ENCODE results near the gene HOXA11.

The HOXA11 gene

GRCh38 chr7:27164045-27164366 lies 21.0 kb downstream of the HOXA11 start:
- no peak for TF ChIP-seq FOXP2 (optimal IDR thresholded peaks at IDR 0.05; ENCODE audit: borderline replicate concordance, extremely low read depth, extremely low read length, insufficient read depth)
- no peak for TF ChIP-seq POLR2AphosphoS5 (IDR thresholded peaks at IDR 0.05; ENCODE audit: low read depth, low read length)
- no peak for TF ChIP-seq SIN3A (IDR thresholded peaks at IDR 0.05; ENCODE audit: borderline replicate concordance, insufficient read depth, low read length)
- TF ChIP-seq REST (IDR thresholded peaks at IDR 0.05; ENCODE audit: insufficient read depth in 1 of 2, low read depth in 2 of 2, low read length in 2 of 2): no peak
- no peak for TF ChIP-seq TAF1 (IDR thresholded peaks at IDR 0.05; ENCODE audit: borderline replicate concordance, insufficient read depth, low read length)

DNA sequence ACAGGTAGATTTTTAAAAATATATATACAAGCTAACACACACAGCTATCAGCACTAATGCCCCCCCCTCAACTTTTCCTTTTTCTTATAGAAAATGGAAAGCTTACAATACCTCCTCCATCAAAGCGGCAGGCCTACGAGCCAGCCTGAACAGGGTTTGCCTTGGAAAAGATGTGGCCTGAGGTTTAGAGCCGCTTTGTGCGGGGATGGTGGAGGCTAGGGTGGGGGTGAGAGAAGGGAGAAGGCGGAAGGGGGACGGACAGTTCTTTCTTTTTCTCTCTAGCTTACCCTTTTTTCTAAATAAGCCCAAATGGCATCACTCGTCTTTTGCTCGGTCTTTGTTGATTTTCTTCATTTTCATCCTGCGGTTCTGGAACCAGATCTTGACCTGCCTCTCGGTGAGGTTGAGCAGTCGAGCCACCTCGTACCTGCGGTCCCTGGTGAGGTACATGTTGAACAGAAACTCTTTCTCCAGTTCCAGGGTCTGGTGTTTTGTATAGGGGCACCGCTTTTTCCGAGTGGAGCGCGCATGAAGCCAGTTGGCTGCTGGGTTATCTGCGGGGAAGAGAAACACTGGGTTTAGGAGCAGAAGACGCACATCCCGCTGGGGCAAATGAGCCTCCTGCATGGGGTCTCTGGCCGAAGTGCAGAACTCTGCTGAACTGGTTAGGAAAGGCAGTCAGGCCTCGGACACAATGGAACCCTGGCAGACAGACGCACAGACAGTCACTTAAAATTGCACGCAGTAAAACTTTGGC lies 21.6 kb downstream of the HOXA11 start:
- TF ChIP-seq FOXP2 (optimal IDR thresholded peaks at IDR 0.05; ENCODE audit: borderline replicate concordance, extremely low read depth, extremely low read length, insufficient read depth): no peak
- no peak for TF ChIP-seq REST (IDR thresholded peaks at IDR 0.05; ENCODE audit: insufficient read depth in 1 of 2, low read depth in 2 of 2, low read length in 2 of 2)
- no peak for TF ChIP-seq SIN3A (IDR thresholded peaks at IDR 0.05; ENCODE audit: borderline replicate concordance, insufficient read depth, low read length)
- no peak for TF ChIP-seq POLR2AphosphoS5 (IDR thresholded peaks at IDR 0.05; ENCODE audit: low read depth, low read length)
- no peak for TF ChIP-seq TAF1 (IDR thresholded peaks at IDR 0.05; ENCODE audit: borderline replicate concordance, insufficient read depth, low read length)

DNA sequence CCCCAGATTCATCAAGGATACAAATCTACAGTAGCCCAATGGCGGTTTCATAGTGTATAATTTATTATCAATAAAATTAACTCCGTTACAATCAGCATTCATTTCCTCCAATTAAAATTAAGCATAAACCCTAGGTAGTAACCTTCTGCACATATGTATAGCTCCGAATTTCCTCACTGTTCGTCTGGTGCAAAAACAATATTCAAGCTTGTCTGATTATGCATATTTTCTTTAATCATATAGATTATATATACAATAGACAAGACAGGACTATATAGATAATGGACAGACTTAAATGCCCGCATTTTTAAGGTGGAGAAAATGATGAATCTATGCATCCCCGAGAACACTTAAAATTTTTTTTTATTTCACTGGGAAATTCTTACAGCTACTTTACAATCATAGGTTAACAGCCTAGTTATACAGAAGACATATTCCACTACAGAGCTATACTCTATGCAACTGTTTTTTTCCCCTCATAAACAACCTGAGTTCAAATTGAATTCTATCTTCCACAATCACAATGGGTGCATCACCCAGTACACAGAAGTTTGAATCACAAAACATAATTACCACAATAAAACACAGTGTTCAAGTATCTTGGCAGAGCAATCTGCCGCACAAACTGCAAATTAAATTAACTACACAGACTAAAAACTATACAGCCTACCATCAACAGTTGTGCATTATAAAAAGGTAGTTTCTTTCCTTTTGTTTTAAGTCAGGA lies 22.3 kb downstream of the HOXA11 start:
- TF ChIP-seq SIN3A (IDR thresholded peaks at IDR 0.05; ENCODE audit: borderline replicate concordance, insufficient read depth, low read length) (no peak), POLR2AphosphoS5 (IDR thresholded peaks at IDR 0.05; ENCODE audit: low read depth, low read length) (no peak), REST (IDR thresholded peaks at IDR 0.05; ENCODE audit: insufficient read depth in 1 of 2, low read depth in 2 of 2, low read length in 2 of 2) (no peak)

DNA sequence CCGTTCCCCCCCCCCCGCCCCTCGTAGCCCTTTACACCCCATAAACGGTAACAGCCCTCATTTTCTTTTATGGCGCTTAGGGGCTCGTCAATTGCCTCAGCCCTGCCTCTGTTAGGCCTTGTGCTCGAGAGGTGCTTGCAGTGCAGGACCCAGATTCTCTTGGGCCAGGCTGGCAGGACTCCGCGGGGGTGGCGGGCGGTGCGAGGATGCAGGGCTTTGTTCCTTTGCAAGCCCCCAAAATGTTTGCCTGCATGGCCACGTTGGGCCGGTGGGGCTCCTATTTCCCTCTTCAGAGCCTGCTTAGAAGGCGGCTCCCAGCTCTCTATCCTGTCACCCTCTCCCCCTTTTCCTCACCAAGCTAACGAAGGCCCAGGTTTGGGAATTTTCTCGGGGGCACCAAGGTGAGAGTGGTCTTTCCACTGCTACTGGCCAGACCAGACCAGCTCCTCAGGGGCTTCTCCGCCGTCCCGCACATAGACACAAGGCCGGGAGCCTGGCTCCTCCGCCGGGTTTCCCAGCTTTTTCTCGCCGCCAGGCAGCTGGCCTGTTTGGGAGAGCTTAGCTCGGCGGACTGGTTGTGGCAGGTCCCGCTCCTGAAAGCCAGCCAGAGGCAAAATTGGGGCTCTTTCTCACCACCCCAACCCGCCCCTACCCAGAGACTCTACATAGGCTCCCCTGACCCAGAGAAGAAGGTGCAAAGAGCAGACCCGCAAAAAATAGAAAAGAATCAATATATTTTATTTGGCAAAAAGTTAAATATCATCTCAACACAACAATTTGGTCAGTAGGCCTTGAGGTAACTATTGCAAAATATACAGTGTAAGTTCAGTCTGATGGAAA lies 23.1 kb downstream of the HOXA11 start:
- TF ChIP-seq SIN3A (IDR thresholded peaks at IDR 0.05; ENCODE audit: borderline replicate concordance, insufficient read depth, low read length) (no peak), FOXP2 (optimal IDR thresholded peaks at IDR 0.05; ENCODE audit: borderline replicate concordance, extremely low read depth, extremely low read length, insufficient read depth) (no peak)

DNA sequence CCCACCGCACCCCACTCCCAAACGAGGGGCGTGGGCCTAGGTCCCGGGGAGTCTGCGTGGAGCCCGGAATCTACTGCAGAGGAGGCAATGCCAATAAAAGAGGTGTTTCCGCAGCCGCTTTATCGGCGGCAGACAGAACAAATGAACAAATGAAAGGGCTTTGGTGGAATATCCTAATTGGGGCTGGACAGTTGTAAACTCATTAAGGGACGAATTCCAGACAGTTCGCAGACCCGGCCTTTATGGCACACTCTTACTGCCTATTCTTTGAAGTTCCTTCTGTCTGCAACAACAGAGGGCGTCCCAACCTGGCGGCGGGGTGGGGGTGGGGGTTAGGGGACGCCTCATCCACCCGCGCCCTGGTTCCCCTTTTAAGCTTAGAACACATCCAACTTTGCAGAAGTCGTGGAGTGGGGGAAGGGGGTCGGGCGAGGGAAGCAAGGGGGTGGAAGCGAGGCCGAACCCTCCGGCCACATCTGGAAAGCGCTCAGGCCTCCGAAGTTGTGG lies 23.8 kb downstream of the HOXA11 start:
- no peak for TF ChIP-seq SIN3A (IDR thresholded peaks at IDR 0.05; ENCODE audit: borderline replicate concordance, insufficient read depth, low read length)
- no peak for TF ChIP-seq TAF1 (IDR thresholded peaks at IDR 0.05; ENCODE audit: borderline replicate concordance, insufficient read depth, low read length)
- no peak for TF ChIP-seq REST (IDR thresholded peaks at IDR 0.05; ENCODE audit: insufficient read depth in 1 of 2, low read depth in 2 of 2, low read length in 2 of 2)
- TF ChIP-seq FOXP2 (optimal IDR thresholded peaks at IDR 0.05; ENCODE audit: borderline replicate concordance, extremely low read depth, extremely low read length, insufficient read depth): no peak
- no peak for TF ChIP-seq POLR2AphosphoS5 (IDR thresholded peaks at IDR 0.05; ENCODE audit: low read depth, low read length)

Data from PFSK-1 (cell line).